HCT116 (cell line): ENCODE data around the gene PIGM. TPM values are rescaled to one million over a fixed set of nuclear protein-coding genes. Genes with fewer than 3 reads are reported as not detected.

Source experiments
- ATAC-seq: fragments of 200-7000 bp; cut with Tn5 transposase; 2 replicates; pipeline ENCODE4 v1.9.1; 2020; ENCODE audit warnings: mild to moderate bottlenecking, moderate library complexity
- BruUV-seq: library from RNA; stranded (reverse); fragments of 400-500 nt; replicated peaks from 2 replicates; lab custom pipeline; 2021; lab: Mats Ljungman, UMichigan
- CTCF ChIA-PET: fragments of 300-600 bp; sonication (Branson Sonifier 250); formaldehyde crosslinking; loops from one replicate; lab custom pipeline; 2021; ENCODE audit warnings: antibody characterized with exemption; lab: Charles Lee
- POLR2A ChIA-PET: fragments of 300-600, 350-600 bp; sonication (Branson Sonifier 250); formaldehyde crosslinking; loops from one replicate; lab custom pipeline; 2021; ENCODE audit warnings: antibody characterized with exemption; lab: Charles Lee
- RAD21 ChIA-PET, 2 experiments: fragments of 300-600 bp; sonication (Branson Sonifier 250); formaldehyde crosslinking; loops; one replicate each; lab custom pipeline; 2023; ENCODE audit warnings: low total read pairs in 2 of 2; ENCODE audit not compliant: uncharacterized antibody in 2 of 2, unreplicated experiment in 2 of 2, low non-redundant PET in 1 of 2; lab: Charles Lee
- DNase-seq: peaks from one replicate; pipeline ENCODE4 v3.0.0-alpha.2; 2010; ENCODE audit warnings: low read depth, low spot score
- H2AFZ ChIP-seq: fragments of 200-600 bp; shearing (Covaris generic), sonication (generic); 2 replicates; pipeline ENCODE4 v1.6.1; 2017; ENCODE audit warnings: low read depth, mixed run types, mixed read lengths, antibody characterized with exemption, low read length; ENCODE audit not compliant: poor library complexity, severe bottlenecking
- H3K27ac ChIP-seq: 2 replicates; pipeline ENCODE4 v1.5.1; 2012; ENCODE audit warnings: low read depth, low read length
- H3K27me3 ChIP-seq: fragments of 200-600 bp; sonication (generic); 2 replicates; pipeline ENCODE4 v1.6.1; 2016; ENCODE audit warnings: mixed run types, low read length, mixed read lengths; ENCODE audit not compliant: insufficient read depth
- H3K36me3 ChIP-seq, 2 experiments: fragments of 200-500 bp in 1 of 2; fragments of 200-600 bp in 1 of 2; sonication (Bioruptor generic) in 1 of 2; sonication (generic) in 1 of 2; 2 replicates each; pipeline versions ENCODE4 v1.5.1 to v1.6.1; 2014 to 2016; ENCODE audit warnings: low read length in 2 of 2, inconsistent platforms in 1 of 2, mixed read lengths in 1 of 2, mixed run types in 1 of 2; ENCODE audit not compliant: insufficient read depth in 2 of 2, control insufficient read depth in 1 of 2
- H3K4me1 ChIP-seq, 2 experiments: fragments of 200-600 bp in 1 of 2; sonication (generic) in 1 of 2; 2 replicates each; pipeline versions ENCODE4 v1.5.1 to v1.6.1; 2012 to 2017; ENCODE audit warnings: low read length in 2 of 2, inconsistent platforms in 1 of 2, mild to moderate bottlenecking in 1 of 2, mixed read lengths in 1 of 2, mixed run types in 1 of 2, moderate library complexity in 1 of 2; ENCODE audit not compliant: insufficient read depth in 2 of 2, control insufficient read depth in 1 of 2
- H3K4me2 ChIP-seq: fragments of 200-600 bp; sonication (generic); 2 replicates; pipeline ENCODE4 v1.6.1; 2017; ENCODE audit warnings: mixed run types, low read length, mixed read lengths
- H3K4me3 ChIP-seq, 2 experiments: fragments of 200-600 bp in 1 of 2; sonication (generic) in 1 of 2; replicated peaks in 1 of 2; 2 replicates each; pipeline ENCODE4 v1.5.1; 2011 to 2016; ENCODE audit warnings: low read length in 2 of 2, control low read depth in 1 of 2, low read depth in 1 of 2, mild to moderate bottlenecking in 1 of 2, mixed read lengths in 1 of 2, mixed run types in 1 of 2
- H3K79me2 ChIP-seq: fragments of 200-600 bp; sonication (generic); 2 replicates; pipeline ENCODE4 v1.6.1; 2017; ENCODE audit warnings: mild to moderate bottlenecking, mixed run types, low read length, moderate library complexity, mixed read lengths; ENCODE audit not compliant: insufficient read depth
- H3K9ac ChIP-seq: fragments of 200-600 bp; sonication (generic); 2 replicates; pipeline ENCODE4 v1.6.1; 2016; ENCODE audit warnings: low read length, mixed read lengths
- H3K9me2 ChIP-seq: fragments of 200-600 bp; sonication (generic), shearing (Covaris generic); 2 replicates; pipeline ENCODE4 v1.6.1; 2017; ENCODE audit warnings: mixed run types, mild to moderate bottlenecking, moderate library complexity; ENCODE audit not compliant: insufficient read depth
- H3K9me3 ChIP-seq, 2 experiments: fragments of 200-500 bp in 1 of 2; fragments of 200-600 bp in 1 of 2; sonication (Bioruptor generic) in 1 of 2; sonication (generic) in 1 of 2; 2 replicates each; pipeline ENCODE4 v1.6.1; 2014 to 2017; ENCODE audit warnings: low read length in 2 of 2, mixed read lengths in 2 of 2, inconsistent platforms in 1 of 2, low read depth in 1 of 2, mild to moderate bottlenecking in 1 of 2, mixed run types in 1 of 2, moderate library complexity in 1 of 2; ENCODE audit not compliant: control insufficient read depth in 1 of 2, insufficient read depth in 1 of 2
- H4K20me1 ChIP-seq: fragments of 200-600 bp; sonication (generic), shearing (Covaris generic); 2 replicates; pipeline ENCODE4 v1.6.1; 2017; ENCODE audit warnings: mixed run types, mild to moderate bottlenecking, moderate library complexity; ENCODE audit not compliant: insufficient read depth
- CBX3 ChIP-seq: IDR thresholded peaks from 2 replicates; pipeline ENCODE4 v1.6.1; 2012; ENCODE audit warnings: low read depth
- EGR1 ChIP-seq: IDR thresholded peaks from 2 replicates; pipeline ENCODE4 v1.6.1; 2012; ENCODE audit warnings: low read depth
- EZH2 ChIP-seq: fragments of 200-600 bp; sonication (generic); IDR thresholded peaks from 2 replicates; pipeline ENCODE4 v1.6.1; 2017; ENCODE audit warnings: antibody characterized with exemption, mixed run types
- EZH2phosphoT487 ChIP-seq: fragments of 200-600 bp; IDR thresholded peaks from 2 replicates; pipeline ENCODE4 v1.6.1; 2018; ENCODE audit warnings: antibody characterized with exemption, borderline replicate concordance
- FOSL1 ChIP-seq: IDR thresholded peaks from 2 replicates; pipeline ENCODE4 v1.6.1; 2012; ENCODE audit warnings: low read depth
- POLR2A ChIP-seq: IDR thresholded peaks from 2 replicates; pipeline ENCODE4 v1.7.0; 2011; ENCODE audit warnings: borderline replicate concordance; ENCODE audit not compliant: insufficient read depth, insufficient read length; ENCODE audit errors: extremely low read depth
- SP1 ChIP-seq: IDR thresholded peaks from 2 replicates; pipeline ENCODE4 v1.6.1; 2012; ENCODE audit warnings: low read depth
- SRF ChIP-seq: IDR thresholded peaks from 2 replicates; pipeline ENCODE4 v1.6.1; 2012; ENCODE audit warnings: low read depth
- YY1 ChIP-seq: IDR thresholded peaks from 2 replicates; pipeline ENCODE4 v1.6.1; 2011; ENCODE audit warnings: low read length, low read depth, moderate library complexity, mild to moderate bottlenecking; ENCODE audit not compliant: insufficient replicate concordance; ENCODE audit errors: extremely low read depth
- ZFX ChIP-seq: fragments of 450-650 bp; IDR thresholded peaks from 2 replicates; pipeline ENCODE4 v1.6.1; 2017
- ZNF274 ChIP-seq: fragments of 200-500 bp; sonication (Bioruptor generic); IDR thresholded peaks from 2 replicates; pipeline ENCODE4 v1.6.1; 2014; ENCODE audit warnings: mild to moderate bottlenecking, low read depth, low read length, inconsistent platforms
- intact Hi-C: fragments of 100-400 bp; cut with micrococcal nuclease; formaldehyde crosslinking; loops from 2 replicates; pipeline ENCODE4 v1.10.0; 2022
- total RNA-seq: library from RNA; stranded (reverse); gene quantifications from one replicate; pipeline ENCODE4 v1.2.1, GENCODE V29; 2021; ENCODE audit not compliant: unreplicated experiment
- TF ChIP-seq, protein P1 (sequence below): IDR thresholded peaks from 2 replicates; pipeline ENCODE4 v1.6.1; 2012
- TF ChIP-seq, protein P2 (sequence below): IDR thresholded peaks from 2 replicates; pipeline ENCODE4 v1.6.1; 2011; ENCODE audit warnings: mild to moderate bottlenecking, low read length, moderate library complexity; ENCODE audit not compliant: insufficient replicate concordance; ENCODE audit errors: extremely low read depth
- TF ChIP-seq, protein P3 (sequence below): IDR thresholded peaks from 2 replicates; pipeline ENCODE4 v1.6.1; 2012

PIGM gene
- total RNA-seq, 1 experiment from 2014 or later = 4.1 TPM

DNA sequence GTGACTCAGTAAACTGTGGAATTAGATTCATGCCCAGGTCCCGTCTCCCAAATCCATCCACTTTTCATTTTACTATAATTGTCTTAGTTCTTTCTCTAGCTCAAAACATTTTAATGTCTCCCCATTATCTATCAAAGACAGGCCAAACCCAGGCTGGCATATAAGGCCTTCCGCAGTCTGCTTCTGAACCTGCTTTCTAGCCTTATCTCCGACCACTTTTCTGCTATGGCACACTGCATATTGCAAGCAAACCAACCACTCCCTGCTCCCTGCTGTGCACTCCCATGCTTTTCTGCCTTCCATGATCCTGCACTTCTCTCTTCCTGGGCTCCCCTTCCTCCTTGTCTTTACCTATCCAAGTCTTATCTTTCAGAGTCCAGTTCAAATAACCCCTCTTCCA lies 17.3 kb upstream of the PIGM start:
- Histone ChIP-seq H3K79me2 (no peaks in the 10 kb centered on the region), H3K4me3 (no peak overlapping the region), H2AFZ (no peak overlapping the region), H3K9me2 (no peaks in the 10 kb centered on the region), H4K20me1 (no peaks in the 10 kb centered on the region), H3K4me1 (peaks cover 4 to 6% of the 10 kb centered on the region in 2 experiments; a peak in 3 of 4 replicates), H3K4me2 (no peak overlapping the region), H3K36me3 (no peaks in the 10 kb centered on the region), H3K27me3 (peaks cover 29% of the 10 kb centered on the region), H3K27ac (no peak overlapping the region), H3K9ac (no peak overlapping the region), H3K9me3 (no peaks in the 10 kb centered on the region)
- BruUV-seq = no TSS peak
- ATAC-seq (no peak), DNase-seq (no peak)
- ChIA-PET RAD21 (no interaction called here), POLR2A (no interaction called here), CTCF (interaction anchor here (1.3 to 1.7 kb wide), 2 partner anchors 9 to 30 kb away, joined by 5 read pairs; no protein-coding TSS in a partner anchor)
- TF ChIP-seq ZNF274 (no peak), EZH2phosphoT487 (no peak), SP1 (no peak), EZH2 (no peak), CBX3 (no peak), POLR2A (no peak), SRF (no peak), FOSL1 (no peak), YY1 (no peak), EGR1 (no peak), ZFX (no peak)
- TF ChIP-seq, protein P1, sequence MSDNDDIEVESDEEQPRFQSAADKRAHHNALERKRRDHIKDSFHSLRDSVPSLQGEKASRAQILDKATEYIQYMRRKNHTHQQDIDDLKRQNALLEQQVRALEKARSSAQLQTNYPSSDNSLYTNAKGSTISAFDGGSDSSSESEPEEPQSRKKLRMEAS = no peak
- TF ChIP-seq, protein P2, sequence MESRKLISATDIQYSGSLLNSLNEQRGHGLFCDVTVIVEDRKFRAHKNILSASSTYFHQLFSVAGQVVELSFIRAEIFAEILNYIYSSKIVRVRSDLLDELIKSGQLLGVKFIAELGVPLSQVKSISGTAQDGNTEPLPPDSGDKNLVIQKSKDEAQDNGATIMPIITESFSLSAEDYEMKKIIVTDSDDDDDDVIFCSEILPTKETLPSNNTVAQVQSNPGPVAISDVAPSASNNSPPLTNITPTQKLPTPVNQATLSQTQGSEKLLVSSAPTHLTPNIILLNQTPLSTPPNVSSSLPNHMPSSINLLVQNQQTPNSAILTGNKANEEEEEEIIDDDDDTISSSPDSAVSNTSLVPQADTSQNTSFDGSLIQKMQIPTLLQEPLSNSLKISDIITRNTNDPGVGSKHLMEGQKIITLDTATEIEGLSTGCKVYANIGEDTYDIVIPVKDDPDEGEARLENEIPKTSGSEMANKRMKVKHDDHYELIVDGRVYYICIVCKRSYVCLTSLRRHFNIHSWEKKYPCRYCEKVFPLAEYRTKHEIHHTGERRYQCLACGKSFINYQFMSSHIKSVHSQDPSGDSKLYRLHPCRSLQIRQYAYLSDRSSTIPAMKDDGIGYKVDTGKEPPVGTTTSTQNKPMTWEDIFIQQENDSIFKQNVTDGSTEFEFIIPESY = no peak
- TF ChIP-seq, protein P3, sequence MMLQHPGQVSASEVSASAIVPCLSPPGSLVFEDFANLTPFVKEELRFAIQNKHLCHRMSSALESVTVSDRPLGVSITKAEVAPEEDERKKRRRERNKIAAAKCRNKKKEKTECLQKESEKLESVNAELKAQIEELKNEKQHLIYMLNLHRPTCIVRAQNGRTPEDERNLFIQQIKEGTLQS = no peak
- intact Hi-C loops = no loop called here
